A673 (cell line): ENCODE data around the gene SLCO3A1.

Source experiments
- EZH2 ChIP-seq: fragments of 200-600 bp; sonication (generic); IDR thresholded peaks from 2 replicates; pipeline ENCODE4 v1.6.1; 2017; ENCODE audit warnings: borderline replicate concordance, low read depth, mild to moderate bottlenecking, mixed read lengths, antibody characterized with exemption, low read length; ENCODE audit not compliant: poor library complexity, severe bottlenecking
- TF ChIP-seq, protein P1 (sequence below): fragments of 300-800, 200-600 bp; sonication (generic); conservative IDR thresholded peaks from 2 replicates; pipeline ENCODE4 v1.5.1; 2017; ENCODE audit warnings: low read depth, mild to moderate bottlenecking, antibody characterized with exemption, low read length, moderate library complexity, mixed read lengths

- TF ChIP-seq EZH2: no peak
- TF ChIP-seq, protein P1, sequence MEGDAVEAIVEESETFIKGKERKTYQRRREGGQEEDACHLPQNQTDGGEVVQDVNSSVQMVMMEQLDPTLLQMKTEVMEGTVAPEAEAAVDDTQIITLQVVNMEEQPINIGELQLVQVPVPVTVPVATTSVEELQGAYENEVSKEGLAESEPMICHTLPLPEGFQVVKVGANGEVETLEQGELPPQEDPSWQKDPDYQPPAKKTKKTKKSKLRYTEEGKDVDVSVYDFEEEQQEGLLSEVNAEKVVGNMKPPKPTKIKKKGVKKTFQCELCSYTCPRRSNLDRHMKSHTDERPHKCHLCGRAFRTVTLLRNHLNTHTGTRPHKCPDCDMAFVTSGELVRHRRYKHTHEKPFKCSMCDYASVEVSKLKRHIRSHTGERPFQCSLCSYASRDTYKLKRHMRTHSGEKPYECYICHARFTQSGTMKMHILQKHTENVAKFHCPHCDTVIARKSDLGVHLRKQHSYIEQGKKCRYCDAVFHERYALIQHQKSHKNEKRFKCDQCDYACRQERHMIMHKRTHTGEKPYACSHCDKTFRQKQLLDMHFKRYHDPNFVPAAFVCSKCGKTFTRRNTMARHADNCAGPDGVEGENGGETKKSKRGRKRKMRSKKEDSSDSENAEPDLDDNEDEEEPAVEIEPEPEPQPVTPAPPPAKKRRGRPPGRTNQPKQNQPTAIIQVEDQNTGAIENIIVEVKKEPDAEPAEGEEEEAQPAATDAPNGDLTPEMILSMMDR: no peak
These were observed 14.1 kb downstream of the SLCO3A1 start for GRCh38 chr15:91867581-91868026.
